WERI-Rb-1 (cell line): ENCODE measurements around the gene WDR7.

Experiments used
- DNase-seq: peaks from one replicate; pipeline ENCODE4 v3.0.0-alpha.2; 2020
- H3K27ac ChIP-seq: fragments of 250-450 bp; sonication (Bioruptor Pico); 2 replicates; pipeline ENCODE4 v1.5.1; 2020; ENCODE audit warnings: mild to moderate bottlenecking, moderate library complexity
- H3K27me3 ChIP-seq: fragments of 250-450 bp; sonication (Bioruptor Pico); 2 replicates; pipeline ENCODE4 v1.5.1; 2021; ENCODE audit warnings: mild to moderate bottlenecking, low read depth, moderate library complexity; ENCODE audit not compliant: insufficient read depth, severe bottlenecking
- H3K36me3 ChIP-seq: fragments of 250-450 bp; sonication (Bioruptor Pico); 2 replicates; pipeline ENCODE4 v1.5.1; 2020; ENCODE audit warnings: mild to moderate bottlenecking, moderate library complexity
- H3K4me3 ChIP-seq: 2 replicates; pipeline ENCODE4 v1.5.1; 2011; ENCODE audit warnings: low read depth, mild to moderate bottlenecking, control low read depth, low read length
- H3K9me3 ChIP-seq: fragments of 250-450 bp; sonication (Bioruptor Pico); 2 replicates; pipeline ENCODE4 v1.5.1; 2021; ENCODE audit warnings: mild to moderate bottlenecking, moderate library complexity; ENCODE audit not compliant: severe bottlenecking
- TF ChIP-seq, protein P1 (sequence below): IDR thresholded peaks from 2 replicates; pipeline ENCODE4 v1.5.1; 2011; ENCODE audit warnings: low read depth, mild to moderate bottlenecking, control low read depth, inconsistent platforms, low read length

Gene WDR7

DNA sequence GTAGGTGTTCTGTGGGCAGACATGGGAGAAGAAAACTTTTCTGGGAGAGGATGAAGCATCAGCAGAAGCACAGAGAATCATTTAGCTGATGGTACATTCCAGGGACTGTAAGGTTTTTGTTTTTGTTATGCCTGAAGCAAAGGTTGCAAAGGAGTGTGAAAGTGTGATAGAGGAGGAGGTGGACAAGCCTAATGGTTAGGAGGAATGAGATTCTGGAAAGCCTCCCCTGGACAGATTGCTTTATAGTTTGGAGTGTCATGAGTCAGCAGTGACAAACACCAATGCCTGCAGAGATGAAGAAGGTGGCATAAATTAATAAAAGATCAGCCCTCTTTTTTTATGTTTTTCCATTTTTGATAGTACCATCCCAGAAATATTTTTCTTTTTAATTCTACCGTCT lies 324.1 kb downstream of the WDR7 start:
- Histone ChIP-seq H3K36me3 (no peaks in the 10 kb centered on the region), H3K9me3 (no peaks in the 10 kb centered on the region), H3K27me3 (no peaks in the 10 kb centered on the region), H3K27ac (no peak overlapping the region), H3K4me3 (no peak overlapping the region)
- TF ChIP-seq, protein P1, sequence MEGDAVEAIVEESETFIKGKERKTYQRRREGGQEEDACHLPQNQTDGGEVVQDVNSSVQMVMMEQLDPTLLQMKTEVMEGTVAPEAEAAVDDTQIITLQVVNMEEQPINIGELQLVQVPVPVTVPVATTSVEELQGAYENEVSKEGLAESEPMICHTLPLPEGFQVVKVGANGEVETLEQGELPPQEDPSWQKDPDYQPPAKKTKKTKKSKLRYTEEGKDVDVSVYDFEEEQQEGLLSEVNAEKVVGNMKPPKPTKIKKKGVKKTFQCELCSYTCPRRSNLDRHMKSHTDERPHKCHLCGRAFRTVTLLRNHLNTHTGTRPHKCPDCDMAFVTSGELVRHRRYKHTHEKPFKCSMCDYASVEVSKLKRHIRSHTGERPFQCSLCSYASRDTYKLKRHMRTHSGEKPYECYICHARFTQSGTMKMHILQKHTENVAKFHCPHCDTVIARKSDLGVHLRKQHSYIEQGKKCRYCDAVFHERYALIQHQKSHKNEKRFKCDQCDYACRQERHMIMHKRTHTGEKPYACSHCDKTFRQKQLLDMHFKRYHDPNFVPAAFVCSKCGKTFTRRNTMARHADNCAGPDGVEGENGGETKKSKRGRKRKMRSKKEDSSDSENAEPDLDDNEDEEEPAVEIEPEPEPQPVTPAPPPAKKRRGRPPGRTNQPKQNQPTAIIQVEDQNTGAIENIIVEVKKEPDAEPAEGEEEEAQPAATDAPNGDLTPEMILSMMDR = no peak
- DNase-seq = no peak

DNA sequence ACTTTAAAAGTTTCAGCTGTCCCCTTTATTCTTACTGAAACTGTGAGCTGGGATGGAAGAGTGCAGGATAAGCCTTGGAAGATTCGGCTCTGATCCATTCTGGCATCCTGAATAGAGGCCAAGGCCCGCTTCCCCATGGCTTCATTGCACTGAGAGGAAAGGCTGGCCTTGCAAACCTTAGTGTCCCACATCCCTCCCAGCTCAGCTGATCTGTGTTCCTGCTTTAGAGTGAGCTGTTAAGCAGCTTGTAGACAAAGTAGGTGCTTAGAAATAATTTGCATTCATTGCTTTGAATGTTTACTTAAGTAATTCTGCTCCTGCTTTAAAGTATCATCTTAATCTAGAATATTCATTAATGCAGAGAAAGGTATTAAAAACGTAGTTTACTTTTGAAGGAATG lies 326.1 kb downstream of the WDR7 start:
- TF ChIP-seq, protein P1 = no peak
- Histone ChIP-seq H3K36me3 (no peaks in the 10 kb centered on the region), H3K27me3 (no peaks in the 10 kb centered on the region), H3K27ac (no peak overlapping the region), H3K9me3 (no peaks in the 10 kb centered on the region), H3K4me3 (no peak overlapping the region)
- DNase-seq = peak; percentile 54

DNA sequence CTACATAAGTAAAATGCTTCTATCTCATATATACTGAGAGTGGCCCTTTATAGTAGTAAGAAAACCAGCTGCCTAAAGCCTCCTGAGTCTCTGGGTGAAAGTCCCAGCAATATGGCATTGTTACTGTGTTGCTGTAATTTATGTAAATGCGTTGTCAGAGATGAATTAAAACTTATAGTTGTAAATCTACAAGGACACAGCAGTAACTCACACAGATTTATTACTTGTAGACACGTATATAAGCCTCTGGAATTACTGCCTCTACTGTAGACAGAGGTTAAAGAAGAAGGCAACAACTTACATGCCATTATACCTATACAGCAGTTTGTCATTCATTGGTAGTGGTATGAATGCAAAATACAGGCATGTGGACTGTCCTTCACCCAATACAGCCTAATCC lies 326.6 kb downstream of the WDR7 start:
- TF ChIP-seq, protein P1 = no peak
- H3K27me3 ChIP-seq = no peaks in the 10 kb centered on the region
- H3K27ac ChIP-seq = no peak overlapping the region
- no peaks in the 10 kb centered on the region for H3K36me3 ChIP-seq
- H3K9me3 ChIP-seq = no peaks in the 10 kb centered on the region
- no peak for DNase-seq
- H3K4me3 ChIP-seq = no peak overlapping the region

DNA sequence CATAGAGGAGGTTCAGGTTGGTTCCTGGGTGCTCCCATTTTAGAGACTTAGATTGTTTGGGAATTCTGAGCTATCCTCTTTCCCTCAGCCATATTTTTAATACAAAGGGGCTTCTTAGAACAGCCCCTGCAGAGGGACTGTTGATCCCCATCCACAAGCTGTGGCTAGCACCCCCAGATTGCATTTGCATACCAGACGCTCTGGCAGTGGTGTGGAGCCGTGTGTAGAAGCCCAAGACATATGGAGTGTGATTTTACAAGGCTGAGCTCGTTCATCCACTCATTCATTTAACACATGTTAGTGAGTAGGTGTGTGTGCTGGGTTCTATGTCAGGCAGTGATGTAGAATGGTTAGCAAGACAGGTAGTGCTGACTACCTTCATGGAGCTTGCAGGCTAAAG lies 329.0 kb downstream of the WDR7 start:
- no peaks in the 10 kb centered on the region for H3K27me3 ChIP-seq
- TF ChIP-seq, protein P1 = no peak

DNA sequence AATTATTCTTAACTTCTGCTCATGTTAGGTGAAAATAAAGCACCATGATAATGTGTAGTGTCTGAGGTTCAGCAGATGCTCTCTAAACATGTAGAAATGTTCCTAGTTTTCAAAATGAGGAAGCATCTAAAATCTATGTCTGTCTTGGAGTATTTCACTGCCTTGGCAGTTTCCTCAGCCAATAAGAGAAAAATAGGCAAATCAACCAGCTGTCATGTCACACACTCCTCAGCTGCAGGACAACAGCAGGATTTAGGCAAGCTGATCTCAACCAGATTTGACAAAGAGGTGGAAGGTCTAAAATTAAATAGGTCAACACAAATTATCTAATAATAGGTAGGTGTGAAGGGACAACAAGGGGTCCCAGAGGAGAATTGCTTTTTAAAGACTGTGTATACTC lies 331.6 kb downstream of the WDR7 start:
- no peak overlapping the region for H3K4me3 ChIP-seq
- H3K36me3 ChIP-seq = no peaks in the 10 kb centered on the region
- no peak overlapping the region for H3K27ac ChIP-seq
- H3K9me3 ChIP-seq = no peaks in the 10 kb centered on the region
- H3K27me3 ChIP-seq = no peaks in the 10 kb centered on the region
- DNase-seq = no peak
- TF ChIP-seq, protein P1 = no peak

More for the DNA sequence above, 329.0 kb downstream of the WDR7 start:
- no peaks in the 10 kb centered on the region for H3K36me3 ChIP-seq
- no peak overlapping the region for H3K27ac ChIP-seq
- no peak overlapping the region for H3K4me3 ChIP-seq
- H3K9me3 ChIP-seq = no peaks in the 10 kb centered on the region
- no peak for DNase-seq

DNA sequence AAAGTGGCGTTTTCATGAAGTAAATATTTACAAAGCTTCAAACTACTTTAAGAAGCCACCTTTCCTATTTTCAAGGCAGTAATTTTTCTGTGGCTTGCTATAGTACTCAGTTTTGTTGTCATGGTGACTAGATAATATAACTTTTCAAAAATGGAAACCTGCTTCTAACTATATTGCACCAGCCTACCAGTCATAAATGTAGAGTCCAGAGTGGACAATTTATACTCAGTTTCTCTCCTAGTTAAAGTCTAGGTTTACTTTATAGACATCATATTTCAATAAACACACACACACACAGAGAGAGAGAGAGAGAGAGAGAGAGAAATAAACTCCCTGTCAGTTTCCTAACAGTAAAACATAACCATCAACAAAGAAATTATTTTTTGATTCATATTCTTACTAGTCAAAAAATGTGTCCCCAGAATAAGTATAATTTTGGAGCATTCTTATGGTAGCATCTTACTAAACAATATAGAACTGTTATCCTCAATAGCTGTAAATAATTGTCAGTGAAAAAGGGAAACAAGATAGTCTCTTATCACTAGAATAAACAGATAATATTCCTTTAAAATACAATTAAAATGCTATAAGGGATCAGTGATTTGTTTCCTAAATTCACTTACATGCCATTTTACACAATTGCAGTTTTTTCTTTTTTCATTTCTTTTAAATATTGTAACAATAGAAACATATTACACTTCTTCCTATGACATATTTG lies 332.3 kb downstream of the WDR7 start:
- no peak for DNase-seq
- Histone ChIP-seq H3K27ac (no peak overlapping the region), H3K9me3 (no peaks in the 10 kb centered on the region), H3K27me3 (no peaks in the 10 kb centered on the region), H3K36me3 (no peaks in the 10 kb centered on the region), H3K4me3 (no peak overlapping the region)
- TF ChIP-seq, protein P1 = no peak
